GM12878 (cell line): ENCODE data around the gene ADNP2. TPM values are rescaled to one million over a fixed set of nuclear protein-coding genes. Genes with fewer than 3 reads are reported as not detected.

Experiments
- ATAC-seq: fragments of 200-7000 bp; cut with Tn5 transposase; 3 replicates; pipeline ENCODE4 v1.9.1; 2020; ENCODE audit warnings: mild to moderate bottlenecking, moderate library complexity
- BruUV-seq: library from RNA; stranded (reverse); fragments of 400-500 nt; replicated peaks from 2 replicates; lab custom pipeline; 2021; lab: Mats Ljungman, UMichigan
- CTCF ChIA-PET: fragments of 300-600 bp; sonication (Branson Sonifier 250); formaldehyde crosslinking; extraction: SDS; loops from one replicate; lab custom pipeline; 2021; ENCODE audit warnings: inconsistent platforms; lab: Yijun Ruan, JAX
- POLR2A ChIA-PET: fragments of 350-600 bp; formaldehyde crosslinking; extraction: SDS; loops from one replicate; lab custom pipeline; 2021; ENCODE audit warnings: inconsistent platforms; lab: Charles Lee
- RAD21 ChIA-PET: fragments of 300-600 bp; sonication (Branson Sonifier 250); formaldehyde crosslinking; loops from one replicate; lab custom pipeline; 2023; ENCODE audit warnings: antibody characterized with exemption; ENCODE audit not compliant: unreplicated experiment; lab: Charles Lee
- SMC1A ChIA-PET: fragments of 300-600 bp; sonication (Branson Sonifier 250); formaldehyde crosslinking; loops from one replicate; lab custom pipeline; 2023; ENCODE audit not compliant: unreplicated experiment, uncharacterized antibody; lab: Charles Lee
- DNase-seq: peaks from one replicate; pipeline ENCODE4 v3.0.0-alpha.2; 2011; ENCODE audit warnings: low read depth, low spot score
- FAIRE-seq: peaks from 3 replicates; lab custom pipeline; 2011; peaks lifted over from hg19 to GRCh38; lab: Jason Lieb, UNC
- H2AFZ ChIP-seq: 2 replicates; pipeline ENCODE4 v1.6.0; 2011; ENCODE audit warnings: low read depth, low read length, control low read depth; ENCODE audit not compliant: control insufficient read depth
- H3K27ac ChIP-seq: 2 replicates; pipeline ENCODE4 v1.5.1; 2011; ENCODE audit warnings: control low read depth; ENCODE audit not compliant: control insufficient read depth, insufficient read depth
- H3K27me3 ChIP-seq, 2 experiments: replicated peaks in 1 of 2; 2 replicates each; pipeline versions ENCODE4 v1.6.0 to v1.6.1; 2011; ENCODE audit warnings: low read length in 1 of 2; ENCODE audit not compliant: control insufficient read depth in 2 of 2, insufficient read depth in 2 of 2
- H3K36me3 ChIP-seq, 2 experiments: 2 replicates each; pipeline ENCODE4 v1.5.1; 2011; ENCODE audit warnings: low read length in 1 of 2; ENCODE audit not compliant: control insufficient read depth in 2 of 2, insufficient read depth in 2 of 2
- H3K4me1 ChIP-seq: 2 replicates; pipeline ENCODE4 v1.6.1; 2011; ENCODE audit warnings: mild to moderate bottlenecking, low read length, moderate library complexity, mixed read lengths; ENCODE audit not compliant: control insufficient read depth, insufficient read depth
- H3K4me2 ChIP-seq: 2 replicates; pipeline ENCODE4 v1.6.0; 2011; ENCODE audit warnings: control low read depth; ENCODE audit not compliant: control insufficient read depth, insufficient read depth
- H3K4me3 ChIP-seq: fragments of 200-600 bp; sonication (generic); 2 replicates; pipeline ENCODE4 v1.5.1; 2016
- H3K79me2 ChIP-seq: 2 replicates; pipeline ENCODE4 v1.6.0; 2011; ENCODE audit warnings: low read length; ENCODE audit not compliant: control insufficient read depth, insufficient read depth
- H3K9ac ChIP-seq: 2 replicates; pipeline ENCODE4 v1.8.0; 2011; ENCODE audit warnings: low read length, control low read depth, mixed read lengths; ENCODE audit not compliant: control insufficient read depth, insufficient read depth
- H3K9me3 ChIP-seq: replicated peaks from 3 replicates; pipeline ENCODE4 v1.5.1; 2011; ENCODE audit warnings: mild to moderate bottlenecking, low read length; ENCODE audit not compliant: control insufficient read depth, insufficient read depth
- H4K20me1 ChIP-seq: 2 replicates; pipeline ENCODE4 v1.6.0; 2011; ENCODE audit not compliant: control insufficient read depth, insufficient read depth
- ASH2L ChIP-seq: fragments of 300-600, 200-600 bp; sonication (generic); IDR thresholded peaks from 2 replicates; pipeline ENCODE4 v1.6.1; 2017; ENCODE audit warnings: low read depth, mild to moderate bottlenecking, borderline replicate concordance
- CBX5 ChIP-seq: sonication (generic); IDR thresholded peaks from 2 replicates; pipeline ENCODE4 v1.6.1; 2016; ENCODE audit warnings: low read depth, moderate library complexity, mild to moderate bottlenecking, inconsistent platforms
- CREB1 ChIP-seq: IDR thresholded peaks from 2 replicates; pipeline ENCODE4 v1.6.1; 2012; ENCODE audit warnings: low read depth, mild to moderate bottlenecking, inconsistent platforms
- EZH2 ChIP-seq: IDR thresholded peaks from 2 replicates; pipeline ENCODE4 v1.6.1; 2012; ENCODE audit warnings: low read depth, mild to moderate bottlenecking, control low read depth, inconsistent platforms, low read length, borderline replicate concordance; ENCODE audit not compliant: control insufficient read depth
- IKZF1 ChIP-seq: fragments of 450-650 bp; conservative IDR thresholded peaks from 2 replicates; pipeline ENCODE4 v1.6.1; 2017; ENCODE audit warnings: antibody characterized with exemption, mild to moderate bottlenecking
- IRF5 ChIP-seq: fragments of 450-650 bp; IDR thresholded peaks from 2 replicates; pipeline ENCODE4 v1.6.1; 2017; ENCODE audit warnings: borderline replicate concordance
- MYC ChIP-seq: IDR thresholded peaks from 2 replicates; pipeline ENCODE4 v1.6.1; 2011; ENCODE audit warnings: mild to moderate bottlenecking, low read length, moderate library complexity, inconsistent platforms; ENCODE audit not compliant: insufficient read depth, insufficient replicate concordance, insufficient read length, severe bottlenecking
- NFYA ChIP-seq: IDR thresholded peaks from 2 replicates; pipeline ENCODE4 v1.6.1; 2011; ENCODE audit warnings: low read depth, mild to moderate bottlenecking, low read length, improper control_type of control experiment, borderline replicate concordance
- NR2F1 ChIP-seq: fragments of 450-650 bp; conservative IDR thresholded peaks from 2 replicates; pipeline ENCODE4 v1.6.1; 2017; ENCODE audit warnings: mild to moderate bottlenecking
- PKNOX1 ChIP-seq: fragments of 450-650 bp; IDR thresholded peaks from 2 replicates; pipeline ENCODE4 v1.6.1; 2016; ENCODE audit warnings: mild to moderate bottlenecking
- PML ChIP-seq: IDR thresholded peaks from 2 replicates; pipeline ENCODE4 v1.6.1; 2012; ENCODE audit warnings: low read length, inconsistent platforms
- POLR2AphosphoS5 ChIP-seq: IDR thresholded peaks from 2 replicates; pipeline ENCODE4 v1.6.1; 2011; ENCODE audit warnings: mild to moderate bottlenecking, low read length, inconsistent platforms
- RAD51 ChIP-seq: fragments of 450-650 bp; IDR thresholded peaks from 2 replicates; pipeline ENCODE4 v1.6.1; 2016; ENCODE audit warnings: moderate library complexity, mild to moderate bottlenecking, inconsistent platforms
- RFX5 ChIP-seq: IDR thresholded peaks from 2 replicates; pipeline ENCODE4 v1.6.1; 2011; ENCODE audit warnings: low read depth, low read length, improper control_type of control experiment
- SIX5 ChIP-seq: IDR thresholded peaks from 2 replicates; pipeline ENCODE4 v1.6.1; 2011; ENCODE audit warnings: mild to moderate bottlenecking, low read depth, low read length, moderate library complexity; ENCODE audit not compliant: severe bottlenecking
- ZSCAN29 ChIP-seq: fragments of 450-650 bp; IDR thresholded peaks from 2 replicates; pipeline ENCODE4 v1.6.1; 2017; ENCODE audit warnings: mild to moderate bottlenecking, moderate library complexity
- WGBS: methylation state at CpG from one replicate; pipeline ENCODE4 v1.1.6; 2016; ENCODE audit warnings: low lambda C conversion rate; ENCODE audit not compliant: insufficient replicate concordance, insufficient coverage; ENCODE audit errors: missing lambda C conversion rate; 5-methylcytosine and 5-hydroxymethylcytosine counted together
- in situ Hi-C: fragments of 300-500 bp; cut with MboI; formaldehyde crosslinking; loops from 9 replicates; pipeline ENCODE4 v1.14.3; 2018; ENCODE audit warnings: mixed read lengths
- intact Hi-C: fragments of 100-400 bp; cut with micrococcal nuclease; formaldehyde crosslinking; loops from one replicate; pipeline ENCODE4 v1.14.2; 2022; ENCODE audit not compliant: unreplicated experiment
- polyA plus RNA-seq, 11 experiments: library from polyadenylated mRNA; depleted of rRNA in 4 of 11; unstranded in 6 of 11; stranded (reverse) in 5 of 11; fragments of >200 nt; fragmentation: Nextera tagmentation in 4 of 11; fragmentation: Illumina TruSeq in 1 of 11; extraction: Ambion mirVana in 4 of 11; extraction: Trizol in 1 of 11; gene quantifications; 1 replicate in 1 of 11; 2 replicates in 10 of 11; pipeline versions ENCODE4 v1.2.1 to v1.2.3, GENCODE V29; 2011 to 2016; ENCODE audit warnings: inconsistent platforms in 2 of 11, missing spikeins in 2 of 11, low read depth in 1 of 11
- total RNA-seq, 4 experiments: library from RNA; depleted of rRNA in 3 of 4; stranded (reverse); fragments of >200 nt in 3 of 4; fragmentation: Illumina TruSeq in 1 of 4; extraction: Trizol in 1 of 4; gene quantifications; 2 replicates each; pipeline versions ENCODE4 v1.2.1 to v1.2.3, GENCODE V29; 2013 to 2021
- TF ChIP-seq, protein P1 (sequence below): fragments of 450-650 bp; formaldehyde crosslinking; IDR thresholded peaks from 2 replicates; pipeline ENCODE4 v1.5.0; 2022; ENCODE audit warnings: mild to moderate bottlenecking, missing genetic modification characterization

ADNP2 gene
- total and polyA plus RNA-seq, 10 of the 15 experiments (the other 5 are each of a cell fraction or from before 2014, with no cell fraction given), result 3.7 to 25.1 (median 13.0) TPM

GRCh38 chr18:80172056-80172455 lies 63.0 kb downstream of the ADNP2 start:
- ATAC-seq, result peak; percentile 69

More at GRCh38 chr18:80172056-80172455, 63.0 kb downstream of the ADNP2 start:
- BruUV-seq, result no TSS peak
- Histone ChIP-seq H3K79me2 (no peaks in the 10 kb centered on the region), H3K27me3 (no peaks in the 10 kb centered on the region), H3K27ac (no peak overlapping the region), H3K4me3 (no peak overlapping the region), H3K9me3 (no peaks in the 10 kb centered on the region; the same call in 2 of the 3 replicates), H3K36me3 (no peaks in the 10 kb centered on the region), H3K9ac (no peak overlapping the region), H2AFZ (no peak overlapping the region), H3K4me2 (no peak overlapping the region), H4K20me1 (no peaks in the 10 kb centered on the region), H3K4me1 (no peaks in the 10 kb centered on the region)
- intact Hi-C loops (no loop called here), in situ Hi-C loops (no loop called here)
- 33% methylated on average over 4 of the region's 4 CpGs for WGBS
- TF ChIP-seq MYC (no peak), POLR2AphosphoS5 (no peak), ASH2L (no peak), RAD51 (no peak), SIX5 (no peak), RFX5 (peak; percentile 93), PML (no peak), EZH2 (no peak), IKZF1 (no peak), IRF5 (no peak), NFYA (no peak), NR2F1 (no peak), CREB1 (no peak), PKNOX1 (peak; percentile 41; the same call in 1 of the 2 replicates), ZSCAN29 (no peak), CBX5 (no peak)
- TF ChIP-seq, protein P1, sequence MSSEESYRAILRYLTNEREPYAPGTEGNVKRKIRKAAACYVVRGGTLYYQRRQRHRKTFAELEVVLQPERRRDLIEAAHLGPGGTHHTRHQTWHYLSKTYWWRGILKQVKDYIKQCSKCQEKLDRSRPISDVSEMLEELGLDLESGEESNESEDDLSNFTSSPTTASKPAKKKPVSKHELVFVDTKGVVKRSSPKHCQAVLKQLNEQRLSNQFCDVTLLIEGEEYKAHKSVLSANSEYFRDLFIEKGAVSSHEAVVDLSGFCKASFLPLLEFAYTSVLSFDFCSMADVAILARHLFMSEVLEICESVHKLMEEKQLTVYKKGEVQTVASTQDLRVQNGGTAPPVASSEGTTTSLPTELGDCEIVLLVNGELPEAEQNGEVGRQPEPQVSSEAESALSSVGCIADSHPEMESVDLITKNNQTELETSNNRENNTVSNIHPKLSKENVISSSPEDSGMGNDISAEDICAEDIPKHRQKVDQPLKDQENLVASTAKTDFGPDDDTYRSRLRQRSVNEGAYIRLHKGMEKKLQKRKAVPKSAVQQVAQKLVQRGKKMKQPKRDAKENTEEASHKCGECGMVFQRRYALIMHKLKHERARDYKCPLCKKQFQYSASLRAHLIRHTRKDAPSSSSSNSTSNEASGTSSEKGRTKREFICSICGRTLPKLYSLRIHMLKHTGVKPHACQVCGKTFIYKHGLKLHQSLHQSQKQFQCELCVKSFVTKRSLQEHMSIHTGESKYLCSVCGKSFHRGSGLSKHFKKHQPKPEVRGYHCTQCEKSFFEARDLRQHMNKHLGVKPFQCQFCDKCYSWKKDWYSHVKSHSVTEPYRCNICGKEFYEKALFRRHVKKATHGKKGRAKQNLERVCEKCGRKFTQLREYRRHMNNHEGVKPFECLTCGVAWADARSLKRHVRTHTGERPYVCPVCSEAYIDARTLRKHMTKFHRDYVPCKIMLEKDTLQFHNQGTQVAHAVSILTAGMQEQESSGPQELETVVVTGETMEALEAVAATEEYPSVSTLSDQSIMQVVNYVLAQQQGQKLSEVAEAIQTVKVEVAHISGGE (CRISPR knock-in tag), result no peak
- ChIA-PET RAD21 (interaction anchor here (0.7 to 2.1 kb wide), 4 partner anchors 38 to 84 kb away, joined by 3 to 8 read pairs (median 4); no protein-coding TSS in a partner anchor), POLR2A (interaction anchor here (0.5 kb wide), 1 partner anchor 174 kb away, joined by 4 read pairs; no protein-coding TSS in a partner anchor), CTCF (interaction anchor here (2.2 to 3.6 kb wide), 2 partner anchors 13 to 85 kb away, joined by 10 to 42 read pairs; no protein-coding TSS in a partner anchor), SMC1A (interaction anchor here (4.7 kb wide), 1 partner anchor 84 kb away, joined by 34 read pairs; no protein-coding TSS in a partner anchor)
- no peak for DNase-seq
- FAIRE-seq, result peak; percentile 13
